Measurements from ENCODE around the gene RBM28. TPM values are rescaled to one million over a fixed set of nuclear protein-coding genes. Genes with fewer than 3 reads are reported as not detected.

RBM28 gene
- total and polyA plus RNA-seq, 2 donors from 2014 or later: 11.5 to 35.2 TPM

DNA sequence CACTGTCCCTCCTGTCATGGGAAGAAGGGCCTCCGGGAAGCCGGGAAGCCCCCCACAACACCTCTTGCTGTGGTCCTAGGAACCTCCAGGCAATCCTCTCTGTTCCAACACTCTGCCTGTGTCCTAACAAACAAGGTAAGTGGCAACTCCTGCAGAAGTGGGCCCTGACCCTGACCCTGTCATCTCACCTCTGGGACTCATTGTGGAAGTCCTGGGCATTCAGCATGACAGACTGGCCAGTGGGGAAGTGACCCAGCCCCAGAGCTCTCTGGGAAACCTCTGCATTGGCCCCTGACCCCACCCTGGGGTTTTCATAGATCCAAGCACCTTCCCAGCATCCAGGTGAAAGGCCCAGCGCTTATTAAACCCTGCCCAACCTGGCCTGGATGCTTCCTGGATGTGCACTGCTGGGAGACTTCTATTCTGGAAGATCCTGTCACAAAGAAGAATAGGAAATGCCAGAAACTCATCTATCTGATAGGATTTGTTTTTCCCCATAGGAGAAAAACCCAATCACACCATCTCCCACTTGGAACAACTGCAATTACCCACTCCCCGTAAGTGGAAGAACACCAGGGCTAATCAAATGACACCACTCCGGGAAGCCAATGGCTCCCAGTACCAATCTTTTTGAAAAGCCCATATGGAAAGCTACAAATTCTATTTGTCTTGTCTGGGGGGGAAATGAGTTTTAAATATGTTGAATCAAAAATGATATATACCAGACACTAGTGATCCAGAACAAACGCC lies 78.4 kb downstream of the RBM28 start:
- Histone ChIP-seq H3K27me3 (ENCODE audit: control insufficient read depth, insufficient read depth, low read length) (no peaks in the 10 kb centered on the region), H3K36me3 (ENCODE audit: control insufficient read depth in 2 of 3, insufficient read depth in 3 of 3, low read length in 3 of 3) (no peaks in the 10 kb centered on the region), H3K9me3 (ENCODE audit: control insufficient read depth in 2 of 3, insufficient read depth in 1 of 3, low read length in 3 of 3) (no peaks in the 10 kb centered on the region), H3K4me3 (ENCODE audit: low read length in 3 of 3) (no peak overlapping the region), H3K4me1 (ENCODE audit: control insufficient read depth in 2 of 3, insufficient read depth in 2 of 3, low read depth in 1 of 3, low read length in 3 of 3) (peaks cover 0 to 16% (median 6%) of the 10 kb centered on the region in 3 donors), H3K27ac (ENCODE audit: low read depth in 2 of 2, low read length in 2 of 2) (peak overlapping the region in 1 of 2 donors; percentile 69), H3K9ac (ENCODE audit: low read length in 3 of 3) (no peak overlapping the region)
- no peak for FAIRE-seq
- no peak for TF ChIP-seq CTCF (IDR thresholded peaks at IDR 0.05; ENCODE audit: borderline replicate concordance, extremely low read depth, insufficient read depth)
- intact Hi-C loops (cut with DNase I): no loop called here
- no peak for DNase-seq

- FAIRE-seq: no peak
- H3K27ac ChIP-seq (ENCODE audit: low read depth in 2 of 2, low read length in 2 of 2): peak overlapping the region in 1 of 2 donors; percentile 69
- TF ChIP-seq CTCF (IDR thresholded peaks at IDR 0.05; ENCODE audit: borderline replicate concordance, extremely low read depth, insufficient read depth): no peak
These were observed 79.2 kb downstream of the RBM28 start for GRCh38 chr7:128264477-128264876.

GRCh38 chr7:128263420-128263819 lies 80.3 kb downstream of the RBM28 start:
- H3K27ac ChIP-seq (ENCODE audit: low read depth in 2 of 2, low read length in 2 of 2): no peak overlapping the region
- H3K4me3 ChIP-seq (ENCODE audit: low read length in 3 of 3): no peak overlapping the region
- H3K36me3 ChIP-seq (ENCODE audit: control insufficient read depth in 2 of 3, insufficient read depth in 3 of 3, low read length in 3 of 3): no peaks in the 10 kb centered on the region
- intact Hi-C loops (cut with DNase I): no loop called here
- H3K9me3 ChIP-seq (ENCODE audit: control insufficient read depth in 2 of 3, insufficient read depth in 1 of 3, low read length in 3 of 3): no peaks in the 10 kb centered on the region
- no peak for TF ChIP-seq CTCF (IDR thresholded peaks at IDR 0.05; ENCODE audit: borderline replicate concordance, extremely low read depth, insufficient read depth)
- H3K4me1 ChIP-seq (ENCODE audit: control insufficient read depth in 2 of 3, insufficient read depth in 2 of 3, low read depth in 1 of 3, low read length in 3 of 3): peaks cover 0 to 19% (median 6%) of the 10 kb centered on the region in 3 donors
- no peak for DNase-seq
- H3K9ac ChIP-seq (ENCODE audit: low read length in 3 of 3): no peak overlapping the region
- FAIRE-seq: no peak
- no peaks in the 10 kb centered on the region for H3K27me3 ChIP-seq (ENCODE audit: control insufficient read depth, insufficient read depth, low read length)

More at GRCh38 chr7:128264477-128264876, 79.2 kb downstream of the RBM28 start:
- intact Hi-C loops (cut with DNase I): no loop called here
- H3K9me3 ChIP-seq (ENCODE audit: control insufficient read depth in 2 of 3, insufficient read depth in 1 of 3, low read length in 3 of 3): no peaks in the 10 kb centered on the region
- H3K9ac ChIP-seq (ENCODE audit: low read length in 3 of 3): no peak overlapping the region
- H3K36me3 ChIP-seq (ENCODE audit: control insufficient read depth in 2 of 3, insufficient read depth in 3 of 3, low read length in 3 of 3): no peaks in the 10 kb centered on the region
- H3K27me3 ChIP-seq (ENCODE audit: control insufficient read depth, insufficient read depth, low read length): no peaks in the 10 kb centered on the region
- peaks cover 0 to 16% (median 6%) of the 10 kb centered on the region in 3 donors for H3K4me1 ChIP-seq (ENCODE audit: control insufficient read depth in 2 of 3, insufficient read depth in 2 of 3, low read depth in 1 of 3, low read length in 3 of 3)
- no peak overlapping the region for H3K4me3 ChIP-seq (ENCODE audit: low read length in 3 of 3)
- DNase-seq: peak in 4 of 5 donors; percentile 37 to 46 (median 41)

Data from kidney (tissue), 14 donors.